Natural killer cell treated with Interleukin-12 subunit alpha and Interleukin-12 subunit beta and Interleukin-15 and Interleukin-18, amount 100 ng/mL, for 72 hours (primary cell): Measurements from ENCODE around the gene APH1B. TPM values are rescaled to one million over a fixed set of nuclear protein-coding genes. Genes with fewer than 3 reads are reported as not detected.

Experiments used
- ATAC-seq, 2 donors: fragments of 150-1000 bp; cut with Tn5 transposase in 1 of 2; sonication (Bioruptor Pico), chemical (Tn5 transposase) in 1 of 2; 2 replicates each; pipeline ENCODE4 v1.10.0; 2021
- DNase-seq: peaks from one replicate; pipeline ENCODE4 v3.0.0; 2022; ENCODE audit warnings: low spot score
- H3K27ac Mint-ChIP-seq, 2 donors: 1 replicate in 1 of 2; 2 replicates in 1 of 2; pipeline ENCODE4 v1.8.0; 2022; ENCODE audit warnings: mixed read lengths in 2 of 2, mild to moderate bottlenecking in 1 of 2, moderate library complexity in 1 of 2
- H3K27me3 Mint-ChIP-seq, 2 donors: 1 replicate in 1 of 2; 2 replicates in 1 of 2; pipeline ENCODE4 v1.8.0; 2022; ENCODE audit warnings: mixed read lengths in 2 of 2
- H3K36me3 Mint-ChIP-seq: one replicate; pipeline ENCODE4 v1.8.0; 2022; ENCODE audit warnings: mixed read lengths
- H3K4me1 Mint-ChIP-seq, 2 donors: 1 replicate in 1 of 2; 2 replicates in 1 of 2; pipeline ENCODE4 v1.8.0; 2022; ENCODE audit warnings: low read depth in 2 of 2, mixed read lengths in 2 of 2, mild to moderate bottlenecking in 1 of 2
- H3K4me3 Mint-ChIP-seq: one replicate; pipeline ENCODE4 v1.8.0; 2022; ENCODE audit warnings: mixed read lengths
- H3K9me3 Mint-ChIP-seq: 2 replicates; pipeline ENCODE4 v1.8.0; 2022; ENCODE audit warnings: mixed read lengths
- total RNA-seq, 2 donors: library from RNA; stranded (reverse); gene quantifications; one replicate each; pipeline ENCODE4 v1.2.3, GENCODE V29; 2022

The APH1B gene
- total RNA-seq, 2 donors from 2014 or later: 8.7 to 14.7 TPM

- Mint-ChIP-seq H3K4me1 (no peaks in the 10 kb centered on the region), H3K27ac (no peak overlapping the region), H3K36me3 (no peaks in the 10 kb centered on the region), H3K9me3 (no peaks in the 10 kb centered on the region), H3K27me3 (peaks cover 7 to 14% of the 10 kb centered on the region in 2 donors), H3K4me3 (no peak overlapping the region)
- ATAC-seq: no peak
- DNase-seq: no peak
These were observed 71.0 kb downstream of the APH1B start for GRCh38 chr15:63348392-63348791.

- ATAC-seq: no peak
- H3K4me3 Mint-ChIP-seq: no peak overlapping the region
- no peaks in the 10 kb centered on the region for H3K36me3 Mint-ChIP-seq
These were observed 71.8 kb downstream of the APH1B start for GRCh38 chr15:63349156-63349555.

GRCh38 chr15:63349621-63350020 lies 72.2 kb downstream of the APH1B start:
- H3K36me3 Mint-ChIP-seq: no peaks in the 10 kb centered on the region
- peaks cover 6 to 7% of the 10 kb centered on the region in 2 donors for H3K27me3 Mint-ChIP-seq
- no peaks in the 10 kb centered on the region for H3K4me1 Mint-ChIP-seq
- DNase-seq: no peak
- H3K27ac Mint-ChIP-seq: no peak overlapping the region
- no peak overlapping the region for H3K4me3 Mint-ChIP-seq
- ATAC-seq: no peak
- H3K9me3 Mint-ChIP-seq: no peaks in the 10 kb centered on the region

More at GRCh38 chr15:63349156-63349555, 71.8 kb downstream of the APH1B start:
- Mint-ChIP-seq H3K27ac (no peak overlapping the region), H3K9me3 (no peaks in the 10 kb centered on the region), H3K27me3 (peaks cover 7 to 10% of the 10 kb centered on the region in 2 donors), H3K4me1 (no peaks in the 10 kb centered on the region)
- DNase-seq: no peak

- Mint-ChIP-seq H3K4me1 (no peaks in the 10 kb centered on the region), H3K27me3 (peaks cover 0 to 2% of the 10 kb centered on the region in 2 donors), H3K4me3 (no peak overlapping the region), H3K27ac (no peak overlapping the region), H3K9me3 (no peaks in the 10 kb centered on the region), H3K36me3 (no peaks in the 10 kb centered on the region)
- no peak for ATAC-seq
- DNase-seq: no peak
These were observed 72.8 kb downstream of the APH1B start for GRCh38 chr15:63350178-63350621.

GRCh38 chr15:63351170-63351569 lies 73.8 kb downstream of the APH1B start:
- Mint-ChIP-seq H3K27ac (no peak overlapping the region), H3K36me3 (no peaks in the 10 kb centered on the region), H3K9me3 (no peaks in the 10 kb centered on the region), H3K27me3 (peaks cover 0 to 2% of the 10 kb centered on the region in 2 donors), H3K4me3 (no peak overlapping the region), H3K4me1 (no peaks in the 10 kb centered on the region)
- no peak for DNase-seq
- no peak for ATAC-seq

- Mint-ChIP-seq H3K9me3 (no peaks in the 10 kb centered on the region), H3K4me1 (no peaks in the 10 kb centered on the region), H3K4me3 (no peak overlapping the region), H3K36me3 (no peaks in the 10 kb centered on the region), H3K27me3 (peaks cover 0 to 2% of the 10 kb centered on the region in 2 donors), H3K27ac (no peak overlapping the region)
- ATAC-seq (no peak), DNase-seq (no peak)
These were observed 75.4 kb downstream of the APH1B start for GRCh38 chr15:63352808-63353207.

- DNase-seq (no peak), ATAC-seq (no peak)
- Mint-ChIP-seq H3K27ac (no peak overlapping the region), H3K4me3 (no peak overlapping the region), H3K36me3 (no peaks in the 10 kb centered on the region), H3K9me3 (no peaks in the 10 kb centered on the region), H3K27me3 (peaks cover 0 to 2% of the 10 kb centered on the region in 2 donors), H3K4me1 (no peaks in the 10 kb centered on the region)
These were observed 75.9 kb downstream of the APH1B start for GRCh38 chr15:63353261-63353660.

GRCh38 chr15:63353887-63354286 lies 76.5 kb downstream of the APH1B start:
- H3K4me1 Mint-ChIP-seq: no peaks in the 10 kb centered on the region
- ATAC-seq: no peak
- DNase-seq: no peak
- no peaks in the 10 kb centered on the region for H3K36me3 Mint-ChIP-seq
- peaks cover 0 to under 1% of the 10 kb centered on the region in 2 donors for H3K27me3 Mint-ChIP-seq
- no peaks in the 10 kb centered on the region for H3K9me3 Mint-ChIP-seq
- no peak overlapping the region for H3K4me3 Mint-ChIP-seq
- H3K27ac Mint-ChIP-seq: no peak overlapping the region

GRCh38 chr15:63354821-63355650 lies 77.6 kb downstream of the APH1B start:
- Mint-ChIP-seq H3K4me1 (no peaks in the 10 kb centered on the region), H3K36me3 (no peaks in the 10 kb centered on the region), H3K27me3 (peaks cover 7 to 12% of the 10 kb centered on the region in 2 donors), H3K9me3 (no peaks in the 10 kb centered on the region), H3K27ac (no peak overlapping the region), H3K4me3 (no peak overlapping the region)
- ATAC-seq (no peak), DNase-seq (no peak)

GRCh38 chr15:63357061-63357460 lies 79.7 kb downstream of the APH1B start:
- DNase-seq (no peak), ATAC-seq (no peak)
- no peaks in the 10 kb centered on the region for H3K36me3 Mint-ChIP-seq
- peaks cover 9 to 24% of the 10 kb centered on the region in 2 donors for H3K27me3 Mint-ChIP-seq
- no peaks in the 10 kb centered on the region for H3K9me3 Mint-ChIP-seq
- H3K27ac Mint-ChIP-seq: no peak overlapping the region
- no peaks in the 10 kb centered on the region for H3K4me1 Mint-ChIP-seq
- no peak overlapping the region for H3K4me3 Mint-ChIP-seq

GRCh38 chr15:63357731-63358130 lies 80.3 kb downstream of the APH1B start:
- H3K4me1 Mint-ChIP-seq: no peaks in the 10 kb centered on the region
- peaks cover 9 to 24% of the 10 kb centered on the region in 2 donors for H3K27me3 Mint-ChIP-seq
- DNase-seq (no peak), ATAC-seq (no peak)
- no peaks in the 10 kb centered on the region for H3K9me3 Mint-ChIP-seq
- H3K27ac Mint-ChIP-seq: no peak overlapping the region
- H3K4me3 Mint-ChIP-seq: no peak overlapping the region
- H3K36me3 Mint-ChIP-seq: no peaks in the 10 kb centered on the region

GRCh38 chr15:63358241-63359029 lies 81.0 kb downstream of the APH1B start:
- DNase-seq (no peak), ATAC-seq (no peak)
- no peaks in the 10 kb centered on the region for H3K9me3 Mint-ChIP-seq
- no peaks in the 10 kb centered on the region for H3K36me3 Mint-ChIP-seq
- no peak overlapping the region for H3K27ac Mint-ChIP-seq
- H3K4me3 Mint-ChIP-seq: no peak overlapping the region
- H3K4me1 Mint-ChIP-seq: no peaks in the 10 kb centered on the region
- peaks cover 9 to 24% of the 10 kb centered on the region in 2 donors for H3K27me3 Mint-ChIP-seq
